Stomach smooth muscle (tissue), 2 donors: ENCODE measurements around the gene VTA1.
"Not testable (repeated sequence)": the region's sequence is repeated elsewhere in the genome, so short reads cannot be mapped to it uniquely, and the experiment has no call there.

Source experiments
- H3K27ac ChIP-seq: one replicate; pipeline ENCODE4 v1.7.0; 2013; ENCODE audit warnings: mild to moderate bottlenecking, low read length, inconsistent platforms
- H3K27me3 ChIP-seq, 2 donors: one replicate each; pipeline ENCODE4 v1.7.0; 2013; ENCODE audit warnings: low read length in 2 of 2; ENCODE audit not compliant: insufficient read depth in 2 of 2, control insufficient read depth in 1 of 2
- H3K36me3 ChIP-seq, 2 donors: one replicate each; pipeline ENCODE4 v1.7.0; 2013; ENCODE audit warnings: low read length in 2 of 2; ENCODE audit not compliant: control insufficient read depth in 2 of 2, insufficient read depth in 2 of 2
- H3K4me1 ChIP-seq: one replicate; pipeline ENCODE4 v1.7.0; 2013; ENCODE audit warnings: low read length; ENCODE audit not compliant: control insufficient read depth, insufficient read depth
- H3K4me3 ChIP-seq, 2 donors: one replicate each; pipeline ENCODE4 v1.7.0; 2013; ENCODE audit warnings: low read length in 2 of 2
- H3K9ac ChIP-seq, 2 donors: one replicate each; pipeline ENCODE4 v1.7.0; 2013; ENCODE audit warnings: low read length in 2 of 2, mild to moderate bottlenecking in 1 of 2
- H3K9me3 ChIP-seq, 2 donors: one replicate each; pipeline ENCODE4 v1.7.0; 2013; ENCODE audit warnings: low read length in 2 of 2; ENCODE audit not compliant: control insufficient read depth in 2 of 2
- donor health status: healthy.
- donor health status: Pancreatic carcinoma.

VTA1 gene

DNA sequence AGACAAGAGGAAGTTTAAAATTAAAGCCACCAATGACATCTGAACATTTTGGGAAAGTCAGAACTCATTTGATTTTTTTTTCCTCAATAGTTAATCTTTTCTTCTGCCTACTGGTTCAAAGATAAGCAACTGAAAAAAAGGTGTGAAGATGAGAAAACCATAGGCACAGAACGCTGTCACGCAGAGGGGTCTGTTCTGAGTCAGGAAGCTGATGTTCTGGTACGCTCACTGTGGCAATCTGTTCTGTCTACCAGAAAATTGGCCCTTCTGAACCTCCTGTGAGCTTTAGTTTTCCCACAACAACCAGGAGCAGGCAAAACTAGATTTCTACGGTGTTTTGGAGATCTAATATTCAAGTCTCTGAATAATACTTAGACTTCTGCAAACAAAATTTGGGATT lies 78.1 kb downstream of the VTA1 start:
- no peak overlapping the region for H3K9ac ChIP-seq
- H3K9me3 ChIP-seq, result peaks cover 0 to 2% of the 10 kb centered on the region in 2 donors
- H3K4me3 ChIP-seq, result no peak overlapping the region
- H3K27me3 ChIP-seq, result no peaks in the 10 kb centered on the region
- no peak overlapping the region for H3K27ac ChIP-seq
- H3K4me1 ChIP-seq, result no peaks in the 10 kb centered on the region
- no peaks in the 10 kb centered on the region for H3K36me3 ChIP-seq

DNA sequence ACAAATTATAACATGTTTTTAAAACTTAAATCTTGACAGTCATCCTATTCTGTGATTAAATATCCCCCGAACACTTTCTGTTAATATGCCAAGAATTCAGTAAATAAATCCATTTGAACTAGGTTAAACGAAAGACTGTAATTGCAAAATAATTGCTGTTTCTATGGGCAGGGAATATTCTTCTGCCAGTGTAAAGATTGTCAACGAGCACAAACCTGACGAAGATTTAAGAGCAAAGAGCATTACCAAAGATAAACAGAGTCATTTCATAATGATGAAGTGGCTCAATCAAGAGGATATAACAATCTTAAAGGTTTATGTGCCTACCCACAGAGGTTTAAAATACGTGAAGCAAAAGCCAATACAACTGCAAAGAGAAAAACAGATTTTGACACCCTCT lies 78.5 kb downstream of the VTA1 start:
- Histone ChIP-seq H3K36me3 (no peaks in the 10 kb centered on the region), H3K27ac (no peak overlapping the region), H3K9ac (no peak overlapping the region), H3K4me1 (no peaks in the 10 kb centered on the region), H3K27me3 (no peaks in the 10 kb centered on the region), H3K9me3 (peaks cover 0 to 2% of the 10 kb centered on the region in 2 donors), H3K4me3 (no peak overlapping the region)

DNA sequence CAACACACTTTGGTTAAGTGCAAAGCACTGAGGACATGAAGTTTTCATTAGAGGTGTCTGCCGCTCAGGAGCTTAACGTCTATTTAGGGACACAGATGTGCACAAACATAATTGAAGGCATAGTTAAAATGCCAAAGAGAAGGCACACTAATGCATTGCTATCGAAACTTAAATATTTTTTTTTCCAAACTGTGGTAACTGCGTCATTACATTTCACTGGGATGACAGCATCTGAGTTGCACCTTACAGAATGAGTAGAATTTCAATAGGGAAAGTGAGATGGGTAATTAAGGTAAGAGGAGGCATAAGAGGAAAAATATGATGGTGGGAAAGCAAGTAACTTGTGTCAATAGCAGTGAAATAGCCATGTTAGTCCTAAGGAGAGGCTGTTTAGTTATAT lies 79.7 kb downstream of the VTA1 start:
- H3K27ac ChIP-seq, result no peak overlapping the region
- no peaks in the 10 kb centered on the region for H3K27me3 ChIP-seq

DNA sequence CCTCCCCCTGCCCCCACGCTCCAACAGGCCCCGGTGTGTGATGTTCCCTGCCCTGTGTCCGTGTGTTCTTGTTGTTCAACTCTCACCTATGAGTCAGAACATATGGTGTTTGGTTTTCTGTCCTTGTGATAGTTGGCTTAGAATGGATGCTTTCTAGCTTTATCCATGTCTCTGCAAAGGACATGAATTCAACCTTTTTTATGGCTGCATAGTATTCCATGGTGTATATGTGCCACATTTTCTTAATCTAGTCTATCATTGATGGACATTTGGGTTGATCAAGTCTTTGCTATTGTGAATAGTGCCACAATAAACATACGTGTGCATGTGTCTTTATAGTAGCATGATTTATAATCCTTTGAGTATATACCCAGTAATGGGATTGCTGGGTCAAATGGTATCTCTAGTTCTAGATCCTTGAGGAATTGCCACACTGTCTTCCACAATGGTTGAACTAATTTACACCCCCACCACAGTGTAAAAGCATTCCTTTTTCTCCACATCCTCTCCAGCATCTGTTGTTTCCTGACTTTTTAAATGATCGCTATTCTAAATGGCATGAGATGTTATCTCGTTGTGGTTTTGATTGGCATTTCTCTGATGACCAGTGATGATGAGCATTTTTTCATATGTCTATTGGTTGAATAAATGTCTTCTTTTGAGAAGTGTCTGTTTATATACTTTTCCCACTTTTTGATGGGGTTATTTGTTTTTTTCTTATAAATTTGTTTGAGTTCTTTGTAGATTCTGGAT lies 82.6 kb downstream of the VTA1 start:
- H3K27me3 ChIP-seq, H3K36me3 ChIP-seq, H3K9me3 ChIP-seq, H3K4me1 ChIP-seq, H3K9ac ChIP-seq, H3K27ac ChIP-seq, H3K4me3 ChIP-seq: not testable (repeated sequence)

More for the DNA sequence above, 79.7 kb downstream of the VTA1 start:
- no peak overlapping the region for H3K9ac ChIP-seq
- peaks cover 0 to 2% of the 10 kb centered on the region in 2 donors for H3K9me3 ChIP-seq
- no peaks in the 10 kb centered on the region for H3K36me3 ChIP-seq
- no peak overlapping the region for H3K4me3 ChIP-seq
- H3K4me1 ChIP-seq, result no peaks in the 10 kb centered on the region

DNA sequence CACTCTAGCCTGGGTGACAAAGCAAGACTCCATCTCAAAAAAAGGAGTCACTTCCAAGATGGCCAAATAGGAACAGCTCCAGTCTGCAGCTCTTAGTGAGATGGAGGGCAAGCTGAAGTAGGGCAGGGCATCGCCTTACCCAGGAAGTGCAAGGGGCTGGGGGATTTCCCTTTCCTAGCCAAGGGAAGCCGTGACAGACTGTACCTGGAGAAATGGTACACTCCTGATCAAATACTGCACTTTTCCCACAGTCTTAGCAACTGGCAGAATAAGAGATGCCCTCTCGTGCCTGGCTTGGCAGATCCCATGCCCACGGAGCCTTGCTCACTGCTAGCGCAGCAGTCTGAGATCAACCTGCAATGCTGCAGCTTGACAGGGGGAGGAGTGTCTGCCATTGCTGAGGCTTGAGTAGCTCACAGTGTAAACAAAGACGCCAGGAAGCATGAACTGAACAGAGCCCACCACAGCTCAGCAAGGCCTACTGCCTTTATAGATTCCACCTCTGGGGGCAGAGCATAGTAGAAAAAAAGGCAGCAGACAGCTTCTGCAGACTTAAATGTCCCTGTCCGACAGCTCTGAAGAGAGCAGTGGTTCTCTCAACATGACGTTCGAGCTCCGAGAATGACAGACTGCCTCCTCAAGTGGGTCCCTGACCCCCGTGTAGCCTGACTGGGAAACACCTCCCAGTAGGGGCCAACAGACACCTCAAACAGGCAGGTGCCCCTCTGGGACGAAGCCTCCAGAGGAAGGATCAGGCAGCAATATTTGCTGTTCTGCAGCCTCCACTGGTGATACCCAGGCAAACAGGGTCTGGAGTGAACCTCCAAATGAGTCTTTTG lies 85.4 kb downstream of the VTA1 start:
- H3K27ac ChIP-seq, H3K4me1 ChIP-seq, H3K9ac ChIP-seq, H3K9me3 ChIP-seq, H3K36me3 ChIP-seq, H3K27me3 ChIP-seq: not testable (repeated sequence)
- peak overlapping the region in 1 of 2 donors; percentile 27 for H3K4me3 ChIP-seq

DNA sequence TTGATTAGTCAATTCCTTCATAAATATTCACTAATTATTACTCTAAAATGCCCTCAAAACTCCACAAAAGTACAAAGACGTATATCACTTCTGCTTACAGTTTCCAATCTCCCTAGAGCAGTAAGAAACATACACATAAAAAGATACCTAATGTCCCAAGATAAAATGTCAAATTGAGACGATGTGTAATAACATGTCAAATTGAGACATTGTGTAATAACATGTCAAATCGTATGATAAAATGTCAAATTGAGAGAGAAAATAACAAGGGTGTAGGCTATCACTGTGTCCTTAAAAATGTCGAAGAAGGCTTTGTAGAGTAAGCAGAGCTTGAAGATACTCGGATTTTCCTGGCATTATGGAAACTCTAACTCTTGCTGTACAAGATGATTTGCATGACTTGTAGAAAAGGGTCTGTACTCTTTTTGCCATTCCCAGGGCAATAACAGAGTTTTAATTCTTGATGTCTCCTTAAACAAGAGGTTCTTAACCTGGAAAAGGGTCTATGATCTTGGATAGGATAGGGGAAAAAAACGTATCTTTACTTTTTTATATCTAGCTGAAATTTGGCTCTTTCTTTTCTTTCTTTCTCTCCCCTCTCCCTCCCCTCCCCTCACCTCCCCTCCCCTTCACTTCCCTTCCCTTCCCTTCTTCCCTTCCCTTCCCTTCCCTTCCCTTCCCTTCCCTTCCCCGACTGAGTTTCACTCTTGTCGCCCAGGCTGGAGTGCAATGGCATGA lies 87.1 kb downstream of the VTA1 start:
- no peaks in the 10 kb centered on the region for H3K9me3 ChIP-seq
- no peaks in the 10 kb centered on the region for H3K27me3 ChIP-seq
- H3K9ac ChIP-seq, result no peak overlapping the region
- no peak overlapping the region for H3K27ac ChIP-seq
- no peaks in the 10 kb centered on the region for H3K4me1 ChIP-seq
- H3K4me3 ChIP-seq, result no peak overlapping the region
- H3K36me3 ChIP-seq, result no peaks in the 10 kb centered on the region

DNA sequence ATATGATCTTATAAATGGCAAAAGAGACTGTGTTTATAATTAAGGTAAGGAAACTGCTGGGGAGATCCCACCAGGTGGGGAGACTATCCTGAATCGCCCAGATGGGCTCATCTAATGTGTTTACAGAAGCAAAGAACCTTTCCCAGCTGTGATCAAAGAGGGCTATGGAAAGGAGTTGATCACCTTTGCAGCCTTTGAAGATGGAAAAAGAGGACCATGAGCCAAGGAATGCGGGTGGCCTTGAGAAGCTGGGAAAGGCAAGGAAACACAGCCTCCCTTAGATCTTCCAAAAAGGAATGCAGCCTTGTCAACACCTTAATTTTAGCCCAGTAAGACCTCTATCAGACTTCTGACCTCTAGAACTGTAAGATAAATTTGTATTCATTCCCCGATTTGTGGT lies 88.2 kb downstream of the VTA1 start:
- H3K27me3 ChIP-seq, result no peaks in the 10 kb centered on the region
- H3K36me3 ChIP-seq, result no peaks in the 10 kb centered on the region
- H3K4me1 ChIP-seq, result no peaks in the 10 kb centered on the region
- H3K27ac ChIP-seq, result no peak overlapping the region
- no peaks in the 10 kb centered on the region for H3K9me3 ChIP-seq
- H3K4me3 ChIP-seq, result no peak overlapping the region
- no peak overlapping the region for H3K9ac ChIP-seq

DNA sequence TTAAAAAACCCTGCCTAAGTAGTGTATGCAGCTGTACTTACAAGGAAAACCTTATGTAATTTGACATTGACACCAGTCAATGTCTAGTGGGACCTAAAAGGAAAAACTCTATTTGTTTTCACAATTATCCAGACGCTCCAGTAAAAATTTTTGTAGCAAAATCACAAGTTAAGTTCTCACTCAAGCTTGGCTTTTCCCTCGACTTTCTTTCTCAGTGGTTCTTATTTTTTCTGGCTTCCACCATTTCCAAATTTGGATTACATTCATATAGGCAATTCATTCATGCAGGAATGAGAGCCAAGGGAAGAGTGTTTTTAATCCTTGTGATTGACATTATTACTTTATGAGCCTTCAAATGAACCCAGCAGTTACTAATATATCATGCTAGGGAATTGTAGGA lies 88.7 kb downstream of the VTA1 start:
- H3K36me3 ChIP-seq, result no peaks in the 10 kb centered on the region

DNA sequence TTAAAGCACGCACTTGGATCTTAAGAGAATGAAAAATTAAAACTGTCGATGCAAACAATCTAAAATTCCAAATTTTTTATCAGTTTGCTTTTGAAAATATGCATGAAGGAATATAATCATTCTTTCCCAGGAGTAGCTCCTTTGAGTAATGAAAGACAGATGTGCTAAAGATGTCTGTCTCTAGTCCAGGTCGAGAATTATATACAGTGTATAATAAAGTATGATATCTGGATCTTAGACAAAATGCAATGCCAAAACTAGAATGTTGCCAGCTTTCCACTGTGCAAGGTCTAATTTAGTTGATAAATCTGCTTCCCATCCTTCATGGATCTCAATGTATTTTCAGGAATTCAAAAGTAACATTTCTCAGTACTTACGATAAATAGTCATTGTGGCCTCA lies 89.6 kb downstream of the VTA1 start:
- no peaks in the 10 kb centered on the region for H3K27me3 ChIP-seq
- H3K9ac ChIP-seq, result no peak overlapping the region
- H3K27ac ChIP-seq, result no peak overlapping the region
- H3K4me1 ChIP-seq, result no peaks in the 10 kb centered on the region
- no peaks in the 10 kb centered on the region for H3K36me3 ChIP-seq
- H3K4me3 ChIP-seq, result no peak overlapping the region
- no peaks in the 10 kb centered on the region for H3K9me3 ChIP-seq

More for the DNA sequence above, 88.7 kb downstream of the VTA1 start:
- Histone ChIP-seq H3K4me3 (no peak overlapping the region), H3K4me1 (no peaks in the 10 kb centered on the region), H3K27ac (no peak overlapping the region), H3K9ac (no peak overlapping the region), H3K27me3 (no peaks in the 10 kb centered on the region), H3K9me3 (no peaks in the 10 kb centered on the region)

DNA sequence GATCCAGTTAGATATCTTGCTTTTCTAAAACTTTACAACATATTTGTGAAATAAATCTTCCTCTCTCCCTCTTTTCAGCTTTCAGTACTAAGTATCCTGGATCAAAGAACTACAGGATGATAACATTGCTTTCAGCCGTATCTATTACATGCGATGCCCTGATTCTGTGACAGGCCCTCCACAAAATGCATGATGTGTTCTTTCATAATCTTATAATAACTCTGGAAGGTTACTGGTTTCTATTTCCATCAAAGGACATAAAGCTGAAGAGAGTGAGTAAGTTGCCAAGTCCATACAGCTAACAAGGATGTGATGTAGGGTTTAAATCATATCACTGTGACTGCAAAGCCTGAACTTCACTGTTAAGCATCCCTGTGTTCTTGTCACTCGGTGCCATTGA lies 91.8 kb downstream of the VTA1 start:
- H3K36me3 ChIP-seq, result no peaks in the 10 kb centered on the region
- no peaks in the 10 kb centered on the region for H3K4me1 ChIP-seq
- H3K9ac ChIP-seq, result no peak overlapping the region
- H3K9me3 ChIP-seq, result no peaks in the 10 kb centered on the region
- H3K4me3 ChIP-seq, result no peak overlapping the region
- no peaks in the 10 kb centered on the region for H3K27me3 ChIP-seq
- no peak overlapping the region for H3K27ac ChIP-seq
